ENCODE measurements around the gene ZNF593OS. TPM values are rescaled to one million over a fixed set of nuclear protein-coding genes. Genes with fewer than 3 reads are reported as not detected.

ZNF593OS gene
- total RNA-seq, 1 experiment from 2014 or later, result not detected

DNA sequence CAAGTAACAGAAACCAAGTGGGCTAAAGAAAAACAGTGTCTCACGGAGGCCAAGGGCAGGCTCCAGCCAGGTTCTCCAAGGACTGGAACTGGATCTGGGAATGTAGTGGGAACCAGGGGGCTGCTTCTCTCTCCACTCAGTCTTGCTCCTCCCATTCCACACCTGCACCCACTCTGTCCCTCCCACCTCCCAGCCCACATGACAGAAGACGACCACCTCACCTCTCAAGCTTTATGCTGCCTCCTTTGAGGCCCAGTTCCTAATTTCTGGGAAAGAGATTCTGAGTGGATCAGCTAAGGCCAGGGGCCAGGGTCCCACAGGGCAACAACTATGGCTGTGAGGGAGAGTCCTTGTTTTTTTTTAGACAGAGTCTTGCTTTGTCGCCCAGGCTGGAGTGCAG lies 43.6 kb upstream of the ZNF593OS start:
- Histone ChIP-seq H3K4me1 (ENCODE audit: insufficient read depth, low read length) (no peaks in the 10 kb centered on the region), H4K91ac (ENCODE audit: insufficient read length, low read depth, low read length) (no peak overlapping the region), H2BK12ac (ENCODE audit: insufficient read length, low read depth, low read length) (no peak overlapping the region), H2BK120ac (ENCODE audit: low read depth, low read length, poor library complexity, severe bottlenecking) (no peak overlapping the region), H3K56ac (ENCODE audit: insufficient read length, low read depth, low read length) (no peak overlapping the region), H3K27me3 (ENCODE audit: insufficient read depth, low read length) (no peaks in the 10 kb centered on the region), H3K18ac (ENCODE audit: insufficient read length, low read depth, low read length) (no peak overlapping the region), H3K79me2 (ENCODE audit: insufficient read depth, low read length) (no peaks in the 10 kb centered on the region), H3K27ac (ENCODE audit: insufficient read length, low read depth, low read length) (no peak overlapping the region), H3K4ac (ENCODE audit: low read depth, low read length) (no peak overlapping the region), H2BK20ac (ENCODE audit: low read depth, low read length, poor library complexity, severe bottlenecking) (no peak overlapping the region), H3K23ac (ENCODE audit: insufficient read length, low read depth, low read length) (no peak overlapping the region), H3K79me1 (ENCODE audit: insufficient read depth, low read depth, low read length, poor library complexity, severe bottlenecking) (no peaks in the 10 kb centered on the region), H3K4me2 (ENCODE audit: insufficient read depth, insufficient read length, low read length) (no peak overlapping the region), H3T11ph (ENCODE audit: low read length) (no peak overlapping the region), H2AFZ (ENCODE audit: low read length) (no peak overlapping the region), H2BK5ac (ENCODE audit: insufficient read length, low read length) (no peak overlapping the region), H3K14ac (ENCODE audit: insufficient read depth, low read length) (no peak overlapping the region), H2BK15ac (ENCODE audit: low read depth, low read length) (no peak overlapping the region), H4K20me1 (ENCODE audit: control insufficient read depth, insufficient read depth, insufficient read length) (no peaks in the 10 kb centered on the region), H3K9ac (ENCODE audit: extremely low read depth, insufficient read length, low read length) (no peak overlapping the region), H4K5ac (ENCODE audit: insufficient read length, low read depth, low read length) (no peak overlapping the region), H3K23me2 (ENCODE audit: insufficient read length, low read depth, low read length, poor library complexity, severe bottlenecking) (no peaks in the 10 kb centered on the region), H2AK5ac (ENCODE audit: insufficient read length, low read length) (no peak overlapping the region), H3K9me3 (ENCODE audit: control insufficient read depth, low read depth, low read length) (no peaks in the 10 kb centered on the region), H4K8ac (replicated peaks; ENCODE audit: insufficient read length, low read depth, low read length) (no peak overlapping the region)
- no peaks in the 10 kb centered on the region for H3K9me3 Mint-ChIP-seq
- no peak for DNase-seq
- H3K36me3 Mint-ChIP-seq (ENCODE audit: insufficient read depth in 1 of 3, low read depth in 3 of 3), result no peaks in the 10 kb centered on the region
- no peak overlapping the region for H3K4me3 Mint-ChIP-seq
- TF ChIP-seq, protein P1, sequence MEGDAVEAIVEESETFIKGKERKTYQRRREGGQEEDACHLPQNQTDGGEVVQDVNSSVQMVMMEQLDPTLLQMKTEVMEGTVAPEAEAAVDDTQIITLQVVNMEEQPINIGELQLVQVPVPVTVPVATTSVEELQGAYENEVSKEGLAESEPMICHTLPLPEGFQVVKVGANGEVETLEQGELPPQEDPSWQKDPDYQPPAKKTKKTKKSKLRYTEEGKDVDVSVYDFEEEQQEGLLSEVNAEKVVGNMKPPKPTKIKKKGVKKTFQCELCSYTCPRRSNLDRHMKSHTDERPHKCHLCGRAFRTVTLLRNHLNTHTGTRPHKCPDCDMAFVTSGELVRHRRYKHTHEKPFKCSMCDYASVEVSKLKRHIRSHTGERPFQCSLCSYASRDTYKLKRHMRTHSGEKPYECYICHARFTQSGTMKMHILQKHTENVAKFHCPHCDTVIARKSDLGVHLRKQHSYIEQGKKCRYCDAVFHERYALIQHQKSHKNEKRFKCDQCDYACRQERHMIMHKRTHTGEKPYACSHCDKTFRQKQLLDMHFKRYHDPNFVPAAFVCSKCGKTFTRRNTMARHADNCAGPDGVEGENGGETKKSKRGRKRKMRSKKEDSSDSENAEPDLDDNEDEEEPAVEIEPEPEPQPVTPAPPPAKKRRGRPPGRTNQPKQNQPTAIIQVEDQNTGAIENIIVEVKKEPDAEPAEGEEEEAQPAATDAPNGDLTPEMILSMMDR (conservative IDR thresholded peaks at IDR 0.05), result no peak
- peaks cover 9 to 11% of the 10 kb centered on the region in 2 experiments for H3K4me1 Mint-ChIP-seq
- no peak overlapping the region for H3K27ac Mint-ChIP-seq
- no CpG with 5 or more reads among the region's 3 CpGs for WGBS (ENCODE audit: extremely low coverage, insufficient read length, low lambda C conversion rate)
- H3K27me3 Mint-ChIP-seq (ENCODE audit: low read depth), result no peaks in the 10 kb centered on the region; the same call in none of the 2 replicates

All from H9 (cell line).